GM19468 (cell line): ENCODE measurements around the gene USP28.
A peak's percentile ranks its signal among the peaks of the same experiment; 100 is the strongest.
"Not testable (repeated sequence)": the region's sequence is repeated elsewhere in the genome, so short reads cannot be mapped to it uniquely, and the experiment has no call there.

Experiments
- ATAC-seq: cut with Tn5 transposase; IDR thresholded peaks from one replicate; pipeline ENCODE4 v1.9.1; 2021; ENCODE audit warnings: mild to moderate bottlenecking, moderate library complexity, moderate number of reproducible peaks; ENCODE audit not compliant: unreplicated experiment; ENCODE audit errors: extremely low read depth

USP28 gene

GRCh38 chr11:113779496-113779895 lies 95.9 kb downstream of the USP28 start, which contains the start of gene CLDN25:
Gene CLDN25, plus strand, starts transcription at chr11:113779796. Its CDS starts 0 bp downstream, at chr11:113779796.
- no peak for ATAC-seq

DNA sequence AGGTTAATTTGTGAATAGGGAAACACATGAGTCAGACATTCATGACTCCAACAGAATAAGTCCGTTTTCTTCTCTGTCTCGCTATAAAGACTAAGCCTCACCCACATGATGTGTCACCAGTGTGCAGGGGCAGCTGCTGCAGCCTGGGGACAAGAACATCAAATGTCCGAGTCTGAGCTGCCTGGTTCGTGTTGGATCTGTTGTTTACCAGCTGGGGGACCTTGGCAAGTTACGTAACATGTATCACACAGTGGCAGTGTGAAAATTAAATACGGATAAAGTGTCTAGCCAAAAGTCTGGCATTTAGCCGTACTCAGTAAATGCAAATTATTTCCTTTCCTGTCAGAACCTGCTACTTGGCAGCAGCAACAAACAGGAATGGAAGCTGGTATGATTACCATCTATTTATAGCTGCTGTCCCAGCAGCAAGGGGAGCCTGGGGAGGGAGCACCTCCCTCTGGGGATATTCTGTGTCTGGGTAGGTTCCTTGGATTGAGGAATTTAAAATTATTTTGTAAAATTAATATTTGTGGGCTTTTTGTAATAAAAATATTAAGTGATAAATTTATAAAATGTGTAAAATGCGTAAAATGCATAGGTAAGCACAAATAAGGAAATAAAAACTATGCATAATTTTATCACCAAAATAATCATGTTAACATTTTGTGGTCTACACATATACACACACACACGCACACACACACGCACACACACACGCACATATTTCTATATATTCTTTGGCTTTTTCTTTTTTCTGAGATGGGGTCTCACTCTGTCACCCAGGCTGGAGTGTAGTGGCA lies 97.1 kb downstream of the USP28 start:
- ATAC-seq, result no peak

GRCh38 chr11:113774174-113774503 lies 101.2 kb downstream of the USP28 start:
- no peak for ATAC-seq

- peak; percentile 98 for ATAC-seq
These were observed 101.8 kb downstream of the USP28 start, which contains the start of gene ZW10 for GRCh38 chr11:113773416-113774173. Gene ZW10, minus strand, starts transcription at chr11:113773692. Its CDS starts 26 bp downstream, at chr11:113773666.

GRCh38 chr11:113773092-113773415 lies 102.3 kb downstream of the USP28 start:
- no peak for ATAC-seq

GRCh38 chr11:113771964-113772363 lies 103.4 kb downstream of the USP28 start:
- ATAC-seq, result no peak

GRCh38 chr11:113764527-113765219 lies 110.7 kb downstream of the USP28 start:
- no peak for ATAC-seq

DNA sequence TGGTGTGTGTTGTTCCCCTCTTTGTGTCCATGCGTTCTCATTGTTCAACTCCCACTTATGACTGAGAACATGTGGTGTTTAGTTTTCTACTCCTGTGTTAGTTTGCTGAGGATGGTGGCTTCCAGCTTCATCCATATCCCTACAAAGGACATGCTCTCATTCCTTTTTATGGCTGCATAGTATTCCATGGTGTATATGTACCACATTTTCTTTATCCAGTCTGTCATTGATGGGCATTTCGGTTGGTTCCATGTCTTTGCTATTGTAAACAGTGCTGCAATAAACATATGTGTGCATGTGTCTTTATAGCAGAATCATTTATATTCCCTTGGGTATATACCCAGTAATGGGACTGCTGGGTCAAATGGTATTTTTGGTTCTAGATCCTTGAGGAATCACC lies 112.3 kb downstream of the USP28 start:
- not testable (repeated sequence) for ATAC-seq

DNA sequence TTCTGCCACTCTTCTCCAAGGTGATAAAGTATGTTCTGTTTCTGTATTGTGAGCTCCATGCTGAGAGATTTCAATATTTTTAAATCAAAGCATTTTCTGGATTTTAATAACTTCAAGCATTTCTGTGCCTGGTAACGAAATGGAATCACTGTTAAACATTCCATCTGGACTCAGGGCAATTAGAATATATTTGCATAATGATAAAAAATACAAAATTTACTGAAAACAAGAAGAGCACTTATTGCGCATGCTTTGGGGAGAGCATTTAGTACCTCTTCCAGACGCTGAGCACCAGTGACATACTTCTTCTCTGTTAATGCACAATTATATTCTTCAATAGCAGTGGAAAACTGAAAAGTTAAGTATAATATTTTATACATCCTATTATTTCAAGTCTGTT lies 115.1 kb downstream of the USP28 start:
- ATAC-seq, result no peak

- no peak for ATAC-seq
These were observed 122.4 kb downstream of the USP28 start for GRCh38 chr11:113752932-113753331.
